Neural cell (in vitro differentiated cells): ENCODE measurements around the gene SMCO2. TPM values are rescaled to one million over a fixed set of nuclear protein-coding genes. Genes with fewer than 3 reads are reported as not detected.
"Not testable (repeated sequence)": the region's sequence is repeated elsewhere in the genome, so short reads cannot be mapped to it uniquely, and the experiment has no call there.

Experiments used
- H2AFZ ChIP-seq: fragments of 200-600, 300-800 bp; sonication (generic), shearing (Covaris generic); 2 replicates; pipeline ENCODE4 v1.6.0; 2014; ENCODE audit warnings: low read depth, mild to moderate bottlenecking, antibody characterized with exemption, low read length, moderate library complexity
- H3F3A ChIP-seq: fragments of 200-600 bp; shearing (Covaris generic); 2 replicates; pipeline ENCODE4 v1.6.1; 2016; ENCODE audit warnings: mild to moderate bottlenecking, moderate library complexity, mixed read lengths, antibody characterized with exemption, low read length; ENCODE audit not compliant: insufficient read depth, poor library complexity, severe bottlenecking
- H3K27ac ChIP-seq: fragments of 200-600, 300-800 bp; sonication (generic), shearing (Covaris generic); 2 replicates; pipeline ENCODE4 v1.5.1; 2014; ENCODE audit warnings: mild to moderate bottlenecking, low read length, moderate library complexity
- H3K27me3 ChIP-seq: fragments of 300-800, 200-600 bp; sonication (generic), shearing (Covaris generic); 2 replicates; pipeline ENCODE4 v1.6.0; 2014; ENCODE audit warnings: mild to moderate bottlenecking, low read depth, low read length, moderate library complexity; ENCODE audit not compliant: insufficient read depth
- H3K36me3 ChIP-seq: fragments of 300-800, 200-600 bp; sonication (generic), shearing (Covaris generic); 2 replicates; pipeline ENCODE4 v1.5.1; 2014; ENCODE audit warnings: mild to moderate bottlenecking, antibody characterized with exemption, low read length, moderate library complexity; ENCODE audit not compliant: insufficient read depth
- H3K4me2 ChIP-seq: fragments of 300-800, 200-600 bp; sonication (generic), shearing (Covaris generic); 2 replicates; pipeline ENCODE4 v1.6.0; 2014; ENCODE audit warnings: mild to moderate bottlenecking, low read length
- H3K4me3 ChIP-seq: fragments of 300-800, 200-600 bp; sonication (generic), shearing (Covaris generic); 2 replicates; pipeline ENCODE4 v1.5.1; 2014; ENCODE audit warnings: mild to moderate bottlenecking, low read length, moderate library complexity
- H3K79me2 ChIP-seq: fragments of 200-600 bp; shearing (Covaris generic); replicated peaks from 2 replicates; pipeline ENCODE4 v1.6.0; 2014; ENCODE audit warnings: mild to moderate bottlenecking, low read length, moderate library complexity; ENCODE audit not compliant: insufficient read depth
- H3K9ac ChIP-seq: fragments of 300-800, 200-600 bp; sonication (generic), shearing (Covaris generic); 2 replicates; pipeline ENCODE4 v1.6.1; 2016; ENCODE audit warnings: mild to moderate bottlenecking, low read length, mixed read lengths
- H3K9me2 ChIP-seq: fragments of 200-600 bp; shearing (Covaris generic); 2 replicates; pipeline ENCODE4 v1.6.1; 2016; ENCODE audit warnings: mild to moderate bottlenecking, low read length, mixed read lengths; ENCODE audit not compliant: insufficient read depth
- H3K9me3 ChIP-seq: fragments of 200-600, 300-800 bp; sonication (generic), shearing (Covaris generic); 2 replicates; pipeline ENCODE4 v1.6.1; 2016; ENCODE audit warnings: mild to moderate bottlenecking, mixed run types, low read length, moderate library complexity, mixed read lengths
- H4K20me1 ChIP-seq: fragments of 200-600 bp; shearing (Covaris generic); 2 replicates; pipeline ENCODE4 v1.6.1; 2016; ENCODE audit warnings: mild to moderate bottlenecking, mixed run types; ENCODE audit not compliant: insufficient read depth
- CTCF ChIP-seq: fragments of 450-650 bp; IDR thresholded peaks from 2 replicates; pipeline ENCODE4 v1.5.1; 2014; ENCODE audit warnings: antibody characterized with exemption, mild to moderate bottlenecking, moderate library complexity; ENCODE audit not compliant: poor library complexity, severe bottlenecking
- EP300 ChIP-seq: fragments of 450-650 bp; conservative IDR thresholded peaks from 2 replicates; pipeline ENCODE4 v1.6.1; 2014; ENCODE audit warnings: antibody characterized with exemption, mild to moderate bottlenecking, moderate library complexity; ENCODE audit not compliant: poor library complexity, severe bottlenecking
- EZH2 ChIP-seq: fragments of 200-600, 300-800 bp; shearing (Covaris generic), sonication (generic); IDR thresholded peaks from 2 replicates; pipeline ENCODE4 v1.6.1; 2014; ENCODE audit warnings: antibody characterized with exemption, low read length, borderline replicate concordance, mild to moderate bottlenecking; ENCODE audit not compliant: insufficient read depth, poor library complexity, severe bottlenecking
- MXI1 ChIP-seq: fragments of 450-650 bp; conservative IDR thresholded peaks from 2 replicates; pipeline ENCODE4 v1.6.1; 2014; ENCODE audit warnings: antibody characterized with exemption, mild to moderate bottlenecking; ENCODE audit not compliant: poor library complexity, severe bottlenecking
- POLR2AphosphoS5 ChIP-seq: IDR thresholded peaks from 2 replicates; pipeline ENCODE4 v1.6.1; 2012
- RAD21 ChIP-seq: fragments of 450-650 bp; conservative IDR thresholded peaks from 2 replicates; pipeline ENCODE4 v1.6.1; 2014; ENCODE audit warnings: antibody characterized with exemption, mild to moderate bottlenecking, moderate library complexity
- REST ChIP-seq: IDR thresholded peaks from 2 replicates; pipeline ENCODE4 v1.6.1; 2012; ENCODE audit warnings: borderline replicate concordance
- SMC3 ChIP-seq: fragments of 450-650 bp; conservative IDR thresholded peaks from 2 replicates; pipeline ENCODE4 v1.6.1; 2014; ENCODE audit warnings: antibody characterized with exemption, mild to moderate bottlenecking, moderate library complexity; ENCODE audit not compliant: poor library complexity
- TAF1 ChIP-seq: IDR thresholded peaks from 2 replicates; pipeline ENCODE4 v1.6.1; 2012; ENCODE audit warnings: low read depth
- polyA plus RNA-seq: library from polyadenylated mRNA; depleted of rRNA; stranded (reverse); fragments of >200 nt; gene quantifications from 2 replicates; pipeline ENCODE4 v1.2.3, GENCODE V29; 2014

The SMCO2 gene
- polyA plus RNA-seq, 1 donor from 2014 or later, result not detected

GRCh38 chr12:27542628-27543027 is 96.1 kb downstream of the SMCO2 start:
- TF ChIP-seq CTCF (no peak), SMC3 (no peak), RAD21 (no peak), MXI1 (no peak), POLR2AphosphoS5 (no peak), EP300 (no peak), EZH2 (no peak)

GRCh38 chr12:27544858-27545257 is 98.3 kb downstream of the SMCO2 start:
- H3K27me3 ChIP-seq, H2AFZ ChIP-seq, H4K20me1 ChIP-seq, H3K4me2 ChIP-seq, H3K9me2 ChIP-seq, H3K27ac ChIP-seq, H3F3A ChIP-seq, H3K9ac ChIP-seq, H3K9me3 ChIP-seq, H3K36me3 ChIP-seq, H3K79me2 ChIP-seq, H3K4me3 ChIP-seq: not testable (repeated sequence)

More at GRCh38 chr12:27542628-27543027, 96.1 kb downstream of the SMCO2 start:
- Histone ChIP-seq H3K9me3 (no peaks in the 10 kb centered on the region), H3K27me3 (no peaks in the 10 kb centered on the region), H3K9me2 (no peaks in the 10 kb centered on the region), H3K36me3 (no peaks in the 10 kb centered on the region), H3F3A (no peaks in the 10 kb centered on the region), H2AFZ (no peak overlapping the region), H3K4me3 (no peak overlapping the region), H3K79me2 (no peaks in the 10 kb centered on the region), H3K27ac (no peak overlapping the region), H4K20me1 (no peaks in the 10 kb centered on the region), H3K9ac (no peak overlapping the region), H3K4me2 (no peak overlapping the region)

- Histone ChIP-seq H3F3A (no peaks in the 10 kb centered on the region), H3K27me3 (no peaks in the 10 kb centered on the region), H4K20me1 (no peaks in the 10 kb centered on the region), H2AFZ (no peak overlapping the region), H3K9me3 (no peaks in the 10 kb centered on the region), H3K9ac (no peak overlapping the region), H3K79me2 (no peaks in the 10 kb centered on the region), H3K27ac (no peak overlapping the region), H3K36me3 (no peaks in the 10 kb centered on the region), H3K4me3 (no peak overlapping the region), H3K9me2 (no peaks in the 10 kb centered on the region), H3K4me2 (no peak overlapping the region)
- TF ChIP-seq CTCF (no peak), MXI1 (no peak), EP300 (no peak), REST (no peak), RAD21 (no peak), TAF1 (no peak), POLR2AphosphoS5 (no peak)
Measured at GRCh38 chr12:27545665-27546064, 99.1 kb downstream of the SMCO2 start.
